Cerebellar nuclear complex (tissue), 1 donor: ENCODE data around the gene NVL.
"Not testable (repeated sequence)": the region's sequence is repeated elsewhere in the genome, so short reads cannot be mapped to it uniquely, and the experiment has no call there.

Experiments
- DNase-seq, 2 experiments: peaks; one replicate each; lab custom pipeline; 2025; lab: John Stamatoyannopoulos, UW

NVL gene

GRCh38 chr1:224235813-224236493, 94.0 kb downstream of the NVL start:
- no peak for DNase-seq

- no peak for DNase-seq
Measured at GRCh38 chr1:224234017-224234416, 96.0 kb downstream of the NVL start.

DNA sequence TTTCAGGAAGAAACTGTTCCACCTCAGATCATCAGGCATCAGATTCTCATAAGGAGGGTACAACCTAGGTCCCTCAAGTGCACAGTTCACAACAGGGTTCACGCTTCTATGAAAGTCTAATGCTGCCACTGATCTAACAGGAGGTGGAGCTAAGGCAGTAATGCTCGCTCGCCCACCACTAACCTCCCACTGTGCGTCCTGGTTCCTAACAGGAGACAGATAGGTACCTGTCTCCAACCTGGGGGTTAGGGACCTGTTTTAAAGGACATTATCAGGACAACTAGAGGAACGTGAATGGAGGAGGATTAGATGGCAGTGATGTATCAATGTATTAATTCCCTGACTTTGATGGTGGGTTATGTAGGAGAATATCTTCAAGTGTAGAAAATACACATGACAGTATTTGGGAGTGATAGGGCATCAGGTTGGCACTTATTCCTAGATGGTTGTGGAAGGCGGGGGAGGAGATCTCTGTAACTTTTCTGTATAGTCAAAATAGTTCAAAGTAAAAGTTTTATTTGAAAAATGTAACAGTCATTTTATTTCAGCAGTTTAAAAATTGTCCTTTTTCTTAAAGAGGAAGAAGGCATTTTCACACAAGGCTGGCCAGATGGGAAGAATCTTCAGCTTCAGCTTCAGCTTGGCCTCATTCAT, 103.0 kb downstream of the NVL start:
- DNase-seq, result no peak

GRCh38 chr1:224223819-224224714, 105.9 kb downstream of the NVL start:
- DNase-seq, result no peak

DNA sequence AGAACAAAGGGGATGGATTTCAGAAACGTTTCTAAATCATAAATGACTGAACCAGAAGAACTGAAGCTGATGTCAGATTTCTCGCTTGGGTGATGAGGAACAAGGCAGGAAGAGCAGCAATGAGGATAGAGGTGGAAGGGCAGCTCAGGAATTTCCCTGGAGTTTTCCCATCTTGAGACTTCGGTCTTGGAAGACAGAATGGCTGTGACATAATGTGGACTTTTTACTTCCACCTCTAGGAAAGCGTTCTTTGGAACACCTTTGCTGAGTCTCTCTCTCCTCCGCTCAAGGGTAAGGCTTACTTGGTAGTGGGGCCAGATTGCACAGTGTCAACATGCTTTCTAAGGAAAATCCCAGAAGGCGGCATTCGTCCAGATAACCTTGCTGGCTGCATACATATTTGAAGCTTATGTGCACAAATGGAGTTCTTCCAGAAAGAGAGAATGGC, 110.3 kb downstream of the NVL start:
- no peak for DNase-seq

DNA sequence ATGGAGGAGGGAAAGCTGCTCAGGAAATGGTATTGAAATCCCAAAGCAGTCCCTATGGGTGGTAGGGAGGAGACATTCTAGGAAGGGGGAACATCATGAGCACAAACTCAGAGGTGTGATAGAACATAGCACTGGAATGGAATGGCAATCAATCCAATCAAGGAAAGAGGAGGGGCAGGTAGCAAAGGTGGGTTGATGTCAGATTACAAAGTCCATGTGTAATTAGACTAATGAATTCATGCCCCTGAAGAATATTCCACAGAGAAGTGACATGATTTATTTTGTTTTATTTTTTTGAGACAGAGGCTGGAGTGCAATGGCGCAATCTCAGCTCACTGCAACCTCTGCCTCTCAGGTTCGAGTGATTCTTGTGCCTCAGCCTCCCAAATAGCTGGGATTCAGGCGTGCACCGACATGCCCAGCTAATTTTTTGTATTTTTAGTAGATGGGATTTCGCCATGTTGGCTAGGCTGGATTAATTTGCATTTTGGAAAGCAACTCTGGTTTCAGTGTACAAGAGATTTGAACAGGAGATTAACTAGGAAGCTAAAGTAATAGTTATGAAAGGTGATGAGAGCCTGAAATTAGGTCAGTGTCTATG, 110.9 kb downstream of the NVL start:
- DNase-seq, result no peak

GRCh38 chr1:224217655-224218623, 112.0 kb downstream of the NVL start:
- no peak for DNase-seq

DNA sequence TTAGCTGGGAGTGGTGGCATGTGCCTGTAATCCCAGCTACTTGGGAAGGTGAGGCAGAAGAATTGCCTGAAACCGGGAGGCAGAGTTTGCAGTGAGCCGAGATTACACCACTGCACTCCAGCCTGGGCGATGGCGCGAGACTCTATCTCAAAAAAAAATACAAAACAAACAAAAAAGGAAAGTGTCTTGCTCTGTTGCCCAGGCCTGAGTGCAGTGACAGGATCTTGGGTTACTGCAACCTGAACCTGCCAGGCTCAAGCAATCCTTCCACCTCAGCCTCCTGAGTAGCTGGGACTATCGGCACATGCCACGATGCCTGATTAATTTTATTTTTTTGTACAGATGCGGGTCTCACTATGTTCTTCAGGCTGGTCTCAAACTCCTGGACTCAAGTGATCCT, 113.6 kb downstream of the NVL start:
- DNase-seq, result no peak

DNA sequence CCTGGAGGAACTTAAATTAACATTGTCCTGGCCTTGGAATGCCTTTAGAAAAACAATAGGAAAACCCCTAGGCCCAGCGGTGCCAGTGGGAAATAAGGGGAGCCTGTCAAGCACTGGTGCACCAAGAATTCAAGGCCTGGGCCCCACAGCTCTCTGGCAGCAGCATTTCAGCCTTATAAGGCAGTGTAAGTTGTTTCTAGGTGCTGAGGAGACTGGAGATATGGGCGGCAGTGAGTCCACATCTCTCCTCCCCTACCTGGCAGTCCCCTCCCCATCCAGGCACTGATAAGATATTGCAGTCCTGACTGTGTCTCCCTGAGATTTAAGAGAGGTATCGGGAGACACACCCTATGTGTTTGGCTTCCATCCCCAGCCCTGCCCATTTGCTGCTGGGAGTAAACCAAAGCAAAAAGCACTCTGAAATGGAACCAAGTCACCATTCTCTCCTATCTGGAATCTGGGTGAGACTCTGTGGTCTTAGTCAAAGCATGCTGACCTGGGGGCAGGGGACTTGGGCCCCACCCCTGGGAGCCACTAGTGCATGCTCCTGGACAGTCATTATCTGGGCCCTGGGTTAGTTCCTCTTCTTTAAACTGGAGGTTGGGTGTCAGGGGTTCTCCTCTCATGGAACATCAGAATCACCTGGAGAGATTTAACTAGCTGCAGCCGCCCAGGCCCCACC, 116.4 kb downstream of the NVL start:
- no peak for DNase-seq

GRCh38 chr1:224212618-224213061, 117.3 kb downstream of the NVL start:
- DNase-seq, result no peak

GRCh38 chr1:224211206-224211962, 118.6 kb downstream of the NVL start:
- DNase-seq, result no peak

GRCh38 chr1:224205931-224206538, 123.9 kb downstream of the NVL start:
- DNase-seq, result not testable (repeated sequence)

DNA sequence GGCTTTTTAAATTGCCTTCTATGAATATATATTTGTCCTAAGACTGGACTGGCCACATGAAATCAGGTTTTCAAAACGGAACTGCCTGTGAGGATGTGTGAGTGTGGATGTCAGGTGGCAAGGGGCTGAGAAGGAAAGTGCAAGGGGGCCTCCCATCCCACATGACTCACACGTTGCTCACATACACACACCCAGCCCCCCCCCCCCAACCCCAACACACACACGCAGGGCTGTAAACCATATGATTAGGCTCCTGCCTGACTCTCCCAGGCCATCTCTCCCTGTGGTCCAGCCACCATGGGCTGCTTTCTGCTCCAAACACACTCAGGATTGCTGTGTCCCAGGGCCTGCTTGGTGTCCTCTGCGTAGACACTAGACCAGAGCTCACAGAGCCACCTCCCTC, 124.5 kb downstream of the NVL start:
- no peak for DNase-seq

- no peak for DNase-seq
Measured at GRCh38 chr1:224203243-224204016, 126.5 kb downstream of the NVL start.

DNA sequence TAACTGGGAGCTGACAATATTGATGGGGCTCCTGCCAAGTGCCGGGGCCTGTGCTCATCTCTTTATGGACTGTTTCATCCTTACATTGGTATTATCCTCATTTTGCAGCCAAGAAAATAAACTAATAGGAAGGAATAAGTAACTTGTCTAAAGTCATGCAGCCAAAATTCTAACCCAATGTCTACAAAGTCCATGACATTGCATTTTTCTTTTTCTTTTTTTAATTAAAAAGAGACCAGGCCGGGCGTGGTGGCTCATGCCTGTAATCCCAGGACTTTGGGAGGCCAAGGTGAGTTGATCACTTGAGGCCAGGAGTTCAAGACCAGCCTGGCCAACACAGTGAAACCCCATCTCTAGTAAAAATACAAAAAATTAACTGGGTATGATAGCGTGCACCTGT, 128.1 kb downstream of the NVL start:
- no peak for DNase-seq

GRCh38 chr1:224201383-224201782, 128.6 kb downstream of the NVL start:
- DNase-seq, result no peak

DNA sequence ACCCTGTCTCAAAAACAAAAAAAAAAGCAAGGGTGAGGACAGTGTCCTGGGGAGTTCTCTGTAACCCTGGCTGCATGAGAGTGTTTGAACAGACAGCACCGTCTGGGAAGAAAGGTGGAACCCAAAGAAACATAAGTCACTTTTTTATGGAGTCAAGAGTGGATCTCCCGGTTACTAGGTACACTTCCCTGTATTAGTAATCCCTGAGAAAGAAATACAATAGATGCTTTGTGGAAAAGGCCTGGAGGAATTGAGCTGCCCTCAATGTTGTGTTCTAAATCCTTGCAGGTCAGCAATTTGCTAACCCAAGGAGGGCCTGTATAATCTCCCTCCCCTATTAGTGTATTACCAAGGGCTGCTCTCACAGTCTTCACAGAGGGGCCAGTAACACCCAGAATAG, 130.3 kb downstream of the NVL start:
- no peak for DNase-seq

DNA sequence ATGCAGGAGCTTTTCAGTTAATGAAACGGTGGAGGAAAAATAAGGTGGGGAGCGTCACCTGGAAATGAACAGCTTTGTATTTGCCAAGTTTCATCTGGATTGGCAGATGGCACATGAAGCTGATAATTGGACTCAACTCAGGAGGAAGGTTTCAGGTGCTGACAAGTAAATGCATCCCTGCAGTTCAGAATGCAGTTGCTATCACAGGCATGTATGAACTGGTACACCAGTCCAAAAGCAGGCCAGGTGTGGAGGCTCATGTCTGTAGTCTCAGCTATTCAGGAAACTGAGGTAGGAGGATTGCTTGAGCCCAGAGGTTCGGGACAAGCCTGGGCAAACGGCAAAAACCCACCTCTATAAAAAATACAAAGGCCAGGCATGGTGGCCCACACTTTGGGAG, 131.4 kb downstream of the NVL start:
- DNase-seq, result no peak
